ENCODE measurements around the gene TMEM244. TPM values are rescaled to one million over a fixed set of nuclear protein-coding genes. Genes with fewer than 3 reads are reported as not detected.

Gene TMEM244
- total RNA-seq, 1 donor from 2014 or later, result not detected

DNA sequence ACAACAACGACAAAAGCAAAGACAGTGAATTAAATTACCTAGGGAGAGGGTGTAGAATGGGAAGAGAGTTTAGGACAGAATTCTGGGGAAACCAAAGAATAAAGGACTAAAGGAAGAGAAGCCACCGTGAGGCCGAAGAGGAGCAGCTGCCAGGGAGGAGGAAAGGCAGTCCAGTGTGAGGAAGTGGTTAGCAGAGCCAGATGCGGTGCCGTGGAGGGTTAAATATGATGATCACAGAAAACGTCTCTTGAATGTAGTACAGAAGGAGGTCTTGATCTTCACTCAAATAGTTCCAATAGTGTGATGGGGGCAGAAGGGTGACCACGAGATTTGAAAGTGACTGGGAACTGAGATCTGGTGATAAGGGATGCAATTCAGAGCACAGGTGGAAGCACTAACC is 67.7 kb downstream of the TMEM244 start:
- no peaks in the 10 kb centered on the region for H4K20me1 ChIP-seq (ENCODE audit: insufficient read depth, low read length)
- no peak overlapping the region for H3K4me3 ChIP-seq (ENCODE audit: insufficient read depth, low read depth, low read length)
- no peak overlapping the region for H2AFZ ChIP-seq (ENCODE audit: low read depth, low read length)
- TF ChIP-seq, protein P1, sequence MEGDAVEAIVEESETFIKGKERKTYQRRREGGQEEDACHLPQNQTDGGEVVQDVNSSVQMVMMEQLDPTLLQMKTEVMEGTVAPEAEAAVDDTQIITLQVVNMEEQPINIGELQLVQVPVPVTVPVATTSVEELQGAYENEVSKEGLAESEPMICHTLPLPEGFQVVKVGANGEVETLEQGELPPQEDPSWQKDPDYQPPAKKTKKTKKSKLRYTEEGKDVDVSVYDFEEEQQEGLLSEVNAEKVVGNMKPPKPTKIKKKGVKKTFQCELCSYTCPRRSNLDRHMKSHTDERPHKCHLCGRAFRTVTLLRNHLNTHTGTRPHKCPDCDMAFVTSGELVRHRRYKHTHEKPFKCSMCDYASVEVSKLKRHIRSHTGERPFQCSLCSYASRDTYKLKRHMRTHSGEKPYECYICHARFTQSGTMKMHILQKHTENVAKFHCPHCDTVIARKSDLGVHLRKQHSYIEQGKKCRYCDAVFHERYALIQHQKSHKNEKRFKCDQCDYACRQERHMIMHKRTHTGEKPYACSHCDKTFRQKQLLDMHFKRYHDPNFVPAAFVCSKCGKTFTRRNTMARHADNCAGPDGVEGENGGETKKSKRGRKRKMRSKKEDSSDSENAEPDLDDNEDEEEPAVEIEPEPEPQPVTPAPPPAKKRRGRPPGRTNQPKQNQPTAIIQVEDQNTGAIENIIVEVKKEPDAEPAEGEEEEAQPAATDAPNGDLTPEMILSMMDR (IDR thresholded peaks at IDR 0.05; ENCODE audit: insufficient read depth, low read depth, low read length), result no peak
- TF ChIP-seq EZH2 (IDR thresholded peaks at IDR 0.05; ENCODE audit: insufficient read depth, low read length), result no peak
- no peaks in the 10 kb centered on the region for H3K4me1 ChIP-seq (ENCODE audit: insufficient read depth, low read length)
- DNase-seq (ENCODE audit: low read depth) (no peak), FAIRE-seq (no peak)
- no peaks in the 10 kb centered on the region for H3K27me3 ChIP-seq (ENCODE audit: insufficient read depth, low read length)
- H3K9me3 ChIP-seq (ENCODE audit: insufficient read depth, low read depth, low read length), result no peaks in the 10 kb centered on the region
- no peaks in the 10 kb centered on the region for H3K36me3 ChIP-seq (ENCODE audit: insufficient read depth, low read length)
- no peak overlapping the region for H3K27ac ChIP-seq (ENCODE audit: low read depth, low read length)
- H3K27ac Mint-ChIP-seq (ENCODE audit: unreplicated experiment), result no peak overlapping the region
- no peaks in the 10 kb centered on the region for H3K36me3 Mint-ChIP-seq (ENCODE audit: low read depth, unreplicated experiment)
- H3K79me2 ChIP-seq (ENCODE audit: insufficient read depth, low read length), result no peaks in the 10 kb centered on the region
- no peak overlapping the region for H3K4me2 ChIP-seq (ENCODE audit: low read length)
- peaks cover 9% of the 10 kb centered on the region for H3K27me3 Mint-ChIP-seq (ENCODE audit: low read depth, unreplicated experiment)
- H3K4me3 Mint-ChIP-seq (ENCODE audit: unreplicated experiment), result no peak overlapping the region
- H3K9ac ChIP-seq (ENCODE audit: low read length), result no peak overlapping the region
- H3K9me3 Mint-ChIP-seq (ENCODE audit: unreplicated experiment), result peaks cover 3% of the 10 kb centered on the region
- H3K4me1 Mint-ChIP-seq (ENCODE audit: low read depth, unreplicated experiment), result no peaks in the 10 kb centered on the region

DNA sequence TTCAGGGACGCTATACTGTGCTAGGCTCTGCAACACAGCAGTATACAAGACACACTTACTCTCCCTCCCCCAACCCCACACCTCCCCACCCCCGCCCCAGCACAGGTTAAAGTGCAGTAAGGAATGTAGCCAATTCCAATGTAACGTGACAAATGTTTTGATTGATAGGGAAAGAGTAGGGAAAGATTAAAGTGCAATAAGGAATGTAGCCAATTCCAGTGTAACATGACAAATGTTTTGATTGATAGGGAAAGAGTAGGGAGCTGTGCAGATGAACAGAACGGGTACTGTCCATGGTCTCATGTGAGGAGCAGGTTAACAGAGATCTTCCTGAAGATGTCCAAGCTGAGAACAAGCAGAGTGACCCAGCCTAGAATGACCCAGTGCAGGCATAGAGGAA is 69.1 kb downstream of the TMEM244 start:
- no peaks in the 10 kb centered on the region for H3K9me3 ChIP-seq (ENCODE audit: insufficient read depth, low read depth, low read length)
- H3K4me3 ChIP-seq (ENCODE audit: insufficient read depth, low read depth, low read length), result no peak overlapping the region
- H3K27ac ChIP-seq (ENCODE audit: low read depth, low read length), result no peak overlapping the region
- Mint-ChIP-seq H3K27ac (ENCODE audit: unreplicated experiment) (no peak overlapping the region), H3K4me1 (ENCODE audit: low read depth, unreplicated experiment) (no peaks in the 10 kb centered on the region), H3K9me3 (ENCODE audit: unreplicated experiment) (peaks cover 3% of the 10 kb centered on the region), H3K4me3 (ENCODE audit: unreplicated experiment) (no peak overlapping the region), H3K36me3 (ENCODE audit: low read depth, unreplicated experiment) (no peaks in the 10 kb centered on the region), H3K27me3 (ENCODE audit: low read depth, unreplicated experiment) (peaks cover 9% of the 10 kb centered on the region)
- H3K4me2 ChIP-seq (ENCODE audit: low read length), result no peak overlapping the region
- DNase-seq (ENCODE audit: low read depth), result no peak
- FAIRE-seq, result no peak
- no peaks in the 10 kb centered on the region for H3K79me2 ChIP-seq (ENCODE audit: insufficient read depth, low read length)
- no peak for TF ChIP-seq EZH2 (IDR thresholded peaks at IDR 0.05; ENCODE audit: insufficient read depth, low read length)
- TF ChIP-seq, protein P1 (IDR thresholded peaks at IDR 0.05; ENCODE audit: insufficient read depth, low read depth, low read length), result no peak
- no peak overlapping the region for H3K9ac ChIP-seq (ENCODE audit: low read length)
- H3K27me3 ChIP-seq (ENCODE audit: insufficient read depth, low read length), result no peaks in the 10 kb centered on the region
- no peaks in the 10 kb centered on the region for H3K4me1 ChIP-seq (ENCODE audit: insufficient read depth, low read length)
- H2AFZ ChIP-seq (ENCODE audit: low read depth, low read length), result no peak overlapping the region
- no peaks in the 10 kb centered on the region for H4K20me1 ChIP-seq (ENCODE audit: insufficient read depth, low read length)
- no peaks in the 10 kb centered on the region for H3K36me3 ChIP-seq (ENCODE audit: insufficient read depth, low read length)

DNA sequence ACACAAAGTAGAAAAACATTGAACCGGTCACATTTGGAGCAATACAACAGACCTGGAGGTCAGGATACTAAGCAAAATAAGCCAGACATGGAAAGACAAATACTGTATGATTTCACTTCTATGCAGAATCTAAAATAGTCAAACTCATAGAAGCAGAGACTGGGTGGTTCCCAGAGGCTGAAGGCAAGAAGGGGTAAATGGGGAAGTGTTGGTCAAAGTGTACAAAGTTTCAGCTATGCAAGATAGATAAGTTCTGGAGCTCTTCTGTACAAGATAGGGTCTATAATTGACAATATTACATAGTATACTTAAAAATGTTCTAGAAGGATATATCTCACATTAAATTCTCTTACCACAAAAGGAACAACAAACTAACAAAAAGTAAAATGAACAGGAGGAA is 70.3 kb downstream of the TMEM244 start:
- H3K4me3 ChIP-seq (ENCODE audit: insufficient read depth, low read depth, low read length), result no peak overlapping the region
- Mint-ChIP-seq H3K36me3 (ENCODE audit: low read depth, unreplicated experiment) (no peaks in the 10 kb centered on the region), H3K9me3 (ENCODE audit: unreplicated experiment) (no peaks in the 10 kb centered on the region), H3K4me3 (ENCODE audit: unreplicated experiment) (no peak overlapping the region), H3K4me1 (ENCODE audit: low read depth, unreplicated experiment) (no peaks in the 10 kb centered on the region), H3K27me3 (ENCODE audit: low read depth, unreplicated experiment) (peaks cover 7% of the 10 kb centered on the region), H3K27ac (ENCODE audit: unreplicated experiment) (no peak overlapping the region)
- no peaks in the 10 kb centered on the region for H3K79me2 ChIP-seq (ENCODE audit: insufficient read depth, low read length)
- no peak overlapping the region for H3K4me2 ChIP-seq (ENCODE audit: low read length)
- H3K36me3 ChIP-seq (ENCODE audit: insufficient read depth, low read length), result no peaks in the 10 kb centered on the region
- no peak overlapping the region for H3K27ac ChIP-seq (ENCODE audit: low read depth, low read length)
- no peaks in the 10 kb centered on the region for H3K27me3 ChIP-seq (ENCODE audit: insufficient read depth, low read length)
- peaks cover 1% of the 10 kb centered on the region for H3K4me1 ChIP-seq (ENCODE audit: insufficient read depth, low read length)
- H2AFZ ChIP-seq (ENCODE audit: low read depth, low read length), result no peak overlapping the region
- DNase-seq (ENCODE audit: low read depth) (no peak), FAIRE-seq (no peak)
- no peaks in the 10 kb centered on the region for H3K9me3 ChIP-seq (ENCODE audit: insufficient read depth, low read depth, low read length)
- no peaks in the 10 kb centered on the region for H4K20me1 ChIP-seq (ENCODE audit: insufficient read depth, low read length)
- H3K9ac ChIP-seq (ENCODE audit: low read length), result no peak overlapping the region
- no peak for TF ChIP-seq EZH2 (IDR thresholded peaks at IDR 0.05; ENCODE audit: insufficient read depth, low read length)
- TF ChIP-seq, protein P1 (IDR thresholded peaks at IDR 0.05; ENCODE audit: insufficient read depth, low read depth, low read length), result no peak
